Astrocyte of the spinal cord (primary cell): ENCODE results near the gene RAB11B.
"Not testable (repeated sequence)": the region's sequence is repeated elsewhere in the genome, so short reads cannot be mapped to it uniquely, and the experiment has no call there.

Source experiments
- DNase-seq: peaks from one replicate; pipeline ENCODE4 v3.0.0; 2011; ENCODE audit warnings: low read depth, low spot score
- H3K4me3 ChIP-seq: 2 replicates; pipeline ENCODE4 v1.5.1; 2011; ENCODE audit warnings: low read depth, mild to moderate bottlenecking, low read length, moderate library complexity
- CTCF ChIP-seq: IDR thresholded peaks from 2 replicates; pipeline ENCODE4 v1.5.1; 2012; ENCODE audit warnings: low read depth, mild to moderate bottlenecking, low read length, inconsistent platforms
- in situ Hi-C: cut with HindIII; loops from 2 replicates; pipeline ENCODE4 v1.10.0; 2017; ENCODE audit warnings: low sequenced_read_pairs

Gene RAB11B

DNA sequence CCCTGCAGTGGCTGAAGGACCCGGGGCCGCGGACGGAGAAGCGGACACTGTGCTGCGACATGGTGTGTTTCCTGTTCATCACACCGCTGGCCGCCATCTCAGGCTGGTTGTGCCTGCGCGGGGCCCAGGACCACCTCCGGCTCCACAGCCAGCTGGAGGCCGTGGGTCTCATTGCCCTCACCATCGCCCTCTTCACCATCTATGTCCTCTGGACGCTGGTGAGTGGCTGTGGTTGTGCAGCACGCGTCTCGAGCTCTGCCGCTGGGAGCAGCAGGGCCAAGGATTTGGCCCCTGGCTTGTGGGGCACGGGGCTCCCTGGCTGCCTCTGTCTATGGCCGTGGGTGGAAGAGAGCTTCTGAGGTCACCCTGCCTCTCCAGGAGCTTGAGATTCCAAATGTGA is 40.5 kb downstream of the RAB11B start:
- no peak for DNase-seq
- in situ Hi-C loops, result no loop called here
- H3K4me3 ChIP-seq, result no peak overlapping the region
- TF ChIP-seq CTCF, result no peak

- TF ChIP-seq CTCF, result no peak
- DNase-seq, result no peak
- in situ Hi-C loops, result no loop called here
- H3K4me3 ChIP-seq, result no peak overlapping the region
Measured at GRCh38 chr19:8438236-8438635, 48.1 kb downstream of the RAB11B start.

DNA sequence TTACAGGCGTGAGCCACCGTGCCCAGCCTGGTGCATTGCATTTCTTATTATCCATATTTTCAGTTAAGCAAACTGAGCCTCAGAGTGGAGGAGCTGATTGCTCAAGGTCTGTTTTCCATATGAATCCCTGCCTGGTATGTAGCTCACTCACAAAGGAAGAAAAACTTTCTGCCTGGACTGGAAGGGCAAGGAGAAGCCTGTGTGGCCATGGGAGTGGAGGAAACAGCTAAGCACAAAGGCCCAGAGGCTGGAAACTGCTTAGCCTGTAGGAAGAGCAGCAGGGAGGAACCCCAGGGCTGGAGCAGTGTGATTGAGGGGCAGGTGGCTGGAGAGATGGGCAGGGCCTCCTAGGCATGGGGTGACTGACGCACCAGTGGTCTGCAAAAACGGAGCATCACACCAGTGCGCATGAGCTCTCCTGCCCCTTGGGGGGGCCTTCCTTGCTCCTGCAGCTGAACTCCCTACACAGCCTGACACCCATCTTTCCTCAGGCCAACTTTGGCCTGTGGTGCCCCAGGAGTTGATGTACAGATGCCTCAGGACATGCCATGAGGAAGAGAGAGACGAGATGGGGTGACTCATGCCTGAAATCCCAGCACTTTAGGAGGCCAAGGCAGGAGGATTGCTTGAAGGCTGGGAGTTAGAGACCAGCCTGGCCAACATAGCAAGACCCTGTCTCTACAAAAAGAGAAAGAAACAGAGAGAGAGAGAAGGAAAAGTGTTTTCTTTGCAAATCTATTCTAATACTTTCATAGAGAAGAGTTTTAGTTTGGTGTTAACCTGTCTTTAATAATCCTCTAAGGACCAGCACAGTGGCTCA is 51.8 kb downstream of the RAB11B start:
- in situ Hi-C loops, result no loop called here
- no peak for TF ChIP-seq CTCF
- no peak overlapping the region for H3K4me3 ChIP-seq
- no peak for DNase-seq

GRCh38 chr19:8444140-8444676 is 54.0 kb downstream of the RAB11B start:
- DNase-seq, in situ Hi-C loops: not testable (repeated sequence)
- H3K4me3 ChIP-seq, result peak overlapping the region; percentile 91

DNA sequence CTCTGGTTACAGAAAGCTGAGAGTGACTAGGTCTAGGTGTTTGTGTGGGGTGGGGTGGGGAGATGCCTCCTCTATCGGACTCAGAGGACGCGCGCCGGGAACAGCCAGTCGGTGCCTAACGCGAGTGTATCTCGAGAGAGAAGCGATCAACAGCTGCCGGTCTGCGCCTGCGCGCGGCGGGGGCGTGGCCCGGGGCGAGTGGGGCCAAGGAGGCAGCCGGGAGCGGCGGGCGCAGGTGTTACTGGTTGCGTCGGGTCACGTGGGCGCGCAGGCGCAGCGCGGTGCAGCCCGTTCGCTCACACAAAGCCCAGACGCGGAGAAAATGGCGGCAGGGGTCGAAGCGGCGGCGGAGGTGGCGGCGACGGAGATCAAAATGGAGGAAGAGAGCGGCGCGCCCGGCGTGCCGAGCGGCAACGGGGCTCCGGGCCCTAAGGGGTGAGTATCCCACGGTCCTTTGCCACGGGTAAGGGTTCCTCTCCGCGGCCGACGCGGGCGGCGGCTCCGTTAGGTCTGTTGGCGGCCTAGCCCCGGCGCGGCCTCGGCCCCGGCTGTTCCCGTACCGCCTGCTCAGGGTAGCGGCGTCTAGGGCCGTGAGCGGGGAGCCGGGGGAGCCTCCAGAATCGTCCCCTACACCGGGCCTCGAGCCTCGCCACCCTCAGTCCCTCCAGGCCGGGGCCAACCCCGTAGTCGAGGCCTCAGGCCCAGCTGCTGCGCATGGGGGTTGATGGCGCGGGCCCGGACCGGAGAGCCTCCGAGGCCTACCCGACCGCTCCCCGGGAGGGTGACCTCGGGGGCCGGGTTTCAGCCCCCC is 54.7 kb downstream of the RAB11B start, which contains the start of gene HNRNPM:
HNRNPM (plus strand) TSS at position 299 of the 811 bp plus-strand sequence; CDS start at position 323, 24 bp downstream.
- TF ChIP-seq CTCF, result no peak
- peak; percentile 98 for DNase-seq
- H3K4me3 ChIP-seq, result peak within 1 kb of the TSS; percentile 91
- in situ Hi-C loops, result no loop called here

DNA sequence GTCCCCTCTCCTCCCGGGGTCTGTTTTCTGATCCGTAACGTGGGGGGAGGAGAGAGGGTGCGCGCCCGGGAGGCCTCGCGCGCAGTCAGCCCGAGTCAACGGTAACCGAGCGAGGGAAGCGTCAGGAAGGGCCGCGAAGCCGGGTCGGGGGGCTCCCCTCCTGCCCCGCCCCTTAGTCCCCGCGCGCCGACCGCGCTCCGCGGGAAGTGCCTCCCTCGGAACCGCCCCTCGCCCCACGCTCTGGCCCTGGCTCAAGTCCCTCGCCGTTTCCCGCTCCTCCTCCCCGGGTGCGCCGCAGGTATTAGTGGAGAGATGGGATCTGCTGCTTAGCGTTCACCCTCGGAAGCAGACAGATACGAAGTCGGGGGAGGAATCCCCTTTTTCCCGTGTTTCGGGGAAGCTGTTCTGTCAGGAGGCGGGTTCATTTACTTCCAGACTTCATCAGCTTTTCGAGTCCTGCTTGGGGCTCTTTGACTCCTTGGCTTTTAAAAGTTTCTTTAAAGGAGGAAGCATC is 55.4 kb downstream of the RAB11B start:
- no peak for TF ChIP-seq CTCF
- in situ Hi-C loops, result no loop called here
- DNase-seq, result no peak
- H3K4me3 ChIP-seq, result peak overlapping the region; percentile 91
